ENCODE measurements around the gene ZNF274.
"Not testable (repeated sequence)": the region's sequence is repeated elsewhere in the genome, so short reads cannot be mapped to it uniquely, and the experiment has no call there.

Gene ZNF274

DNA sequence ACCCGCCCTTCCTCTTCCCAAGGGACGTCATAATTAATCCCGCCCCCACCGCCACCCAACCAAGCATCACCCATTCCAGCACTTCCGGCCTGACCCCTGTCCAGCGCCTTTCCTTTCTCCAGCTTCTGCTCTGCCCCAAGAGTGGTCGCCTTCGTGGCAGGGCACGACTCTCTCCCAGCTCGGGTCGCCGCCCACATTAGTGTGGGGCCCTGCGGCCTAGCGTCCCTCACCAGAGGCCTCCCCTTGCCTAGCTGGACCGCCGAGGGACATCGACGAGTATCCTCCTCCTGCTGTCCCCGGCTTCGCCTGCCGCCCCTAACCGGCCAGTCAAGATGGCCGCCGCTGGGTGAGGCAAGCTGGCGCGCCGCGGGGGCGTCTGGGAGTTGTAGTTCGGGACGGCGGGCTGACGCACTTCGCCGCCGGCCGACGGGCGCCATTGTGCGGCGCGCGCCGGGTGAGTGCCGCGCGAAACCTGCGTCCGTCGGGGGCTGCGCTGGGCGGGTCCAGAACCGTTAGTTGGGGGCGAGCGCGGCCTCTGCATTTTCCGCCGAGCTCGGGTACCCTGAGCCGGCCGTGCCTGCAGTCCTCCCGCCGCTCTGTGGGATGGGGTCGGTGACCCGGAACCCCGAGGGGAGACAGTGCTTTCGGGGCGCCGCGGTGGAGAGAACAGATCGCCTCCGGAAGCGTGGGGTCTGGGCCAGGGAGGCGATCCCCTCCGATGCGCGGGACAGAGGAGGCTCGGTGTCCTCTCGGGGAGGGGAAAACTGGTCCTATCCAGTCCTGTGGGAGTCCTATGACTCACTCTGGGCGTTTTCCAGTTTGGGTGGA is at the start of gene ZNF274:
ZNF274 (plus strand) TSS at position 73 of the 828 bp plus-strand sequence. CDS start 905 bp downstream, outside the sequence.
- DNase-seq (ENCODE audit: low spot score) = peak; percentile 91

DNA sequence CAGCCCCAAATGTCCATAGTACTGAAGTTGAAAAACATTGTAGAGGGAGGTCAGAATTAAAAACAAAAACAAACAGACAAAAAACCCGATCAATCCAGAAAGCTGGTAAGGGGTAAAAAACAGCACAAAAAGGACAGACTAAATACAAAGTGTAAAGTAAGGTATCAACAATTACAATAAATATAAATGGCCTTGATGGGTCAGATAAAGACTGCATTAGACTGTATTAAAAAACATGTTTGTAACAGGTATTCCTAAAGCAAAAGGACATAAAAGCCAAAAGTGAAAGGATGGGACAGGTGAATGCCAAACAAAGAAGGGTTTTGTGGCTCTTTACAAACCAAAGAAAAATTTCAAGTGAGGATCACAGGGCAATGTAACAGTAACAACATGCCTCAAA is 48.6 kb upstream of the ZNF274 start:
- no peak for DNase-seq (ENCODE audit: low spot score)

DNA sequence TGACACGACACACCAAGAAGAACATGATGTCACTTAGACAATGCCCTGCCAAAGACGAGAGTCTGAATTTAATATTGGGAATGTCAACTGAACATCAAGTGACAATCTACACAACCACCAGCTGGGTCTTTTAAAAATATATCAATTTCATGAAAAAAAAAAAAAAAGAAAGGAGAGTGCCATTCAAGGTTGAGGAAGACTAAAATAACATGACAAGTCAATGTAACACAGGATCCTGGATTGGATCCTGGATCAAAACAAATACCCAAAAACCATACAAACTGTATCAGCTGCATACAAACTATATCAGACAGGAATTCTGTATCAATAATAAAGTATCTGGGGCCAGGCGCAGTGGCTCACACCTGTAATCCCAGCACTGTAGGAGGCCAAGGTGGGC is 37.0 kb upstream of the ZNF274 start:
- DNase-seq (ENCODE audit: low spot score) = no peak

DNA sequence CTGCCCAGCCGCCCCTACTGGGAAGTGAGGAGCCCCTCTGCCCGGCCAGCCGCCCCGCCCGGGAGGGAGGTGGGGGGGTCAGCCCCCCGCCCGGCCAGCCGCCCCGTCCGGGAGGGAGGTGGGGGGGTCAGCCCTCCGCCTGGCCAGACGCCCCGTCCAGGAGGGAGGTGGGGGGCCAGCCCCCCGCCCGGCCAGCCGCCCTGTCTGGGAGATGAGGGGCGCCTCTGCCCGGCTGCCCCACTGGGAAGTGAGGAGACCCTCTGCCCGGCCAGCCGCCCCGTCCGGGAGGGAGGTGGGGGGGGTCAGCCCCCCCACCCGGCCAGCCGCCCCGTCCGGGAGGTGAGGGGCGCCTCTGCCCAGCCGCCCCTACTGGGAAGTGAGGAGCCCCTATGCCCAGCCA is 35.4 kb upstream of the ZNF274 start:
- DNase-seq (ENCODE audit: low spot score) = not testable (repeated sequence)

DNA sequence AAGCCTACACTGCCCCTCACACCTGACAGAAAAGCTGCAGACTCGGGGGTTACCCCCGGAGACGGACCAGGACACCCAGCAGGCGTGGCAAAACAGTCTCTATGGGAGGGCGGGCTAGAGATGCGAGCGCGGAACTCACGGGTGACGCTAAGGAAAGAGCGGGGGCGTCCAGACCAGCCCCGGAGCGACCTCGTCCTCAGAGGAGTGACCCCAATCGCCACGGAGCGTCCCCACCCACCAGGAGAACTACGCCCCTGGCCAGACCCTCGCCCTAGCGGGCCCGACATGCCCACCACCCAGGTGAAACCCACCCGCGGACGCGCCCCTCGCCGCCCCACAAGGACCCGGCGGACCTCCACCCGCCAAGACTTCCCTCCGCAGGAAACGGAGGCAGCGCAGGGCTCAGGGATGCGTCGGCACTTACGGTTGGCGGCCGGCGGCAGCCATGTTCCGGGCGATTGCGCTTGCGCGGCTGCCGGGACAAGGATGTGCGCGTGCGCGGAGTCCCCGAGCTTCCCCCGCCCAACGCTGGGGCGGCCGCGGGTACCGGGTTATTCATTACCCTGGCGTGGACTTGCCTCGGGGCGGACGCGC is 32.4 kb upstream of the ZNF274 start, which contains the start of gene ZNF329:
ZNF329 (minus strand) TSS at position 462 of the 594 bp plus-strand sequence. CDS start 21,286 bp downstream, outside the sequence.
- peak; percentile 89 for DNase-seq (ENCODE audit: low spot score)

DNA sequence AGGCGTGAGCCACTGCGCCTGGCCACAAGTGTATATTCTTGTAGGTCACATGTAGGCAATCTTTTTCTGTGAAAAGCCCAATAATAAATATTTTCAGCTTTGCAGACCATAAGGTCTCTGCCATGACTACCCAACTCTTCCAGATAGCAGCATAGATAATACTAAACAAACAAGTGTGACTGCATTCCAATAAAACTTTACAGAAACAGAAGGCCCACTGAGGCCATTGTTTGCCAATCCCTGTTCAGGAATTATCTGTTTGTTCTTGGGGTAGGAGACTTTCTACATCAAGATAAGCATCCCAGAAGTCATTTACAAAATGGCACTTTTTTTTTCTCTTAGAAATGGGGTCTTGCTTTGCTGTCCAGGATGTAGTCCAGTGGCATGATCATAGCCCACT is 29.5 kb upstream of the ZNF274 start:
- no peak for DNase-seq (ENCODE audit: low spot score)

DNA sequence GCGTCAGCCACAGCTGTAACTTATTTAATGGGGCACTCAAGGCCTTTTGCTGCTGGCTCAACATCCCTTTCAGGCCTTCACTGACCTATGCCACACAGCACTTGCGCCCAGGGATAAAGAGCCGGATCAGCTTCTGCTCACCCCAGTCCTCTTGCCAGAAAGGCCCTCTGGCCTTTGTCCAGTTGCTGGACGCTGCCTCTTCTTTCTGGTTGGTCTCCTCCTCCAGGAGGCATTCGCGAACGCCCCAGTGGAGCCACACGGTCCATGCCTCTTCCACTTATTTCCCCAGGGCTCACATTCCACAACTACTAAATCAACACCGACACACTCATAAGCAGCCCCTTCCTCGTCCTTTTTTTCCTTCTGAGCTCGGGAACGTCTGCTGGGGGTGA is 28.6 kb upstream of the ZNF274 start:
- DNase-seq (ENCODE audit: low spot score) = peak; percentile 66

DNA sequence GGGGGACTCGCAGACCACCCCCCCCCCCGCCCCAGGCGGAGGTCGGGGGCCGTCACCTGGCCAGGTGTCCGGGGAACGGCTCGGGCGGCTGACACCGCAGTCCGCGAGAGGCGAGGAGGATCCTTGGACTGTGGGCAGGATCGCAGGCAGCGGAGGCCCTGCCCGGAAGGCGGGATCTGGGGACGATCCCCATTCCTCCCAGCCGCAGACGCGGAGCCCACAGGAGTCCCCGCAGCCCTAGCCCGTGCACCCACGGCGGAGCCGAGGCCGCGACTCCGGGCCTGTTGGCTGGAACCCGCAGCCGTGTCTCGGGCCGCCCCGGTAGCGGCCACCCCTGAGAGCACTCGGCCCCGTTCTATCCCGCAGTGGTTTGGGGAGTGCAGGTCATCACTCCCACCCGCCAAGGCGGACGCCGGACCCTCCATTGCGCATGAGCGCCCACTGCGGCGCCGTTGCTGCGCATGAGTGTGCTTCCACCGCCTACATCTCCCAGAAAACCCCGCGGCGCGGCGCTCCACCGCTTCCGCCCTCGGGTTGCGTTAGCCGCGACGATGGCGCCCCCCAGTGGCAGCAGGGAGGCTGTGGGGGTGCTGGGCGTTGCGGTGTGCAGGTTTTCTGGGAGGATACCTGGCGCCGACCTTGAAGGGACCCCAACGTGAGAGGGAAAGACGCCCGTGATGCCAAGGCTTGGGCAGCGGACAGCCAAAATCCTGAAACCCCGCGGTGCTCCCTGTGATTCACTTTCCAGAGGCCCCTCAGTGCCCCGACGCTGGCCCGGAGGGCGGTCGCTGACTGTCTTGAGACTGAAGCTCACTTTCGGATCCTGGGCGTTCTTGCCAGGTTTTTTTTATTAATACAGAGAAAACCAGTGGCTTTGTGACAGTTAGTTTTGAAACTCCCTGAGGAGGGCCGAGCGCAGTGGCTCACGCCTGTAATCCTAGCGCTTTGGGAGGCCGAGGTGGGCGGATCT is 27.9 kb upstream of the ZNF274 start:
- peak; percentile 94 for DNase-seq (ENCODE audit: low spot score)

DNA sequence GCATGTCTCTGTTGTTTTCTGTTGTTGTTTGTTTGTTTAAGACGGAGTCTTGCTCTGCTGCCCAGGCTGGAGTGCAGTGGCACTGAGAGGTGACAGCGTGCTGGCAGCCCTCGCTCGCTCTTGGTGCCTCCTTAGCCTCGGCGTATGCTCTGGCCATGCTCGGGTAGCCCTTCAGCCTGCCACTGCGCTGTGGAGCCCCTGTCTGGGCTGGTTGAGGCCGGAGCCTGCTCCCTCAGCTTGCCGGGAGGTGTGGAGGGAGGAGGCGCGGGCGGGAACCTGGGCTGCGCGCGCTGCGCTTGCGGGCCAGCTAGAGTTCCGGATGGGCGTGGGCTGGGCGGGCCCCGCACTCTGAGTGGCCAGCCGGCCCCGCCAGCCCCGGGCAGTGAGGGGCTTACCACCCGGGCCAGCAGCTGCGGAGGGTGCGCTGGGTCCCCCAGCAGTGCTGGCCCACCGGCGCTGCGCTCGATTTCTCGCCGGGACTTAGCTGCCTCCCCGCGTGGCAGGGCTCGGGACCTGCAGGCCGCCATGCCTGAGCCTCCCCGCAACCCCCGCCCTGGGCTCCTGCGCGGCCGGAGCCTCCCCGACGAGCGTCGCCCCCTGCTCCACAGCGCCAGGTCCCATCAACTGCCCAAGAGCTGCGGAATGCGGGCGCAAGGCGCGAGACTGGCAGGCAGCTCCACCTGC is 25.7 kb upstream of the ZNF274 start:
- DNase-seq (ENCODE audit: low spot score) = no peak

DNA sequence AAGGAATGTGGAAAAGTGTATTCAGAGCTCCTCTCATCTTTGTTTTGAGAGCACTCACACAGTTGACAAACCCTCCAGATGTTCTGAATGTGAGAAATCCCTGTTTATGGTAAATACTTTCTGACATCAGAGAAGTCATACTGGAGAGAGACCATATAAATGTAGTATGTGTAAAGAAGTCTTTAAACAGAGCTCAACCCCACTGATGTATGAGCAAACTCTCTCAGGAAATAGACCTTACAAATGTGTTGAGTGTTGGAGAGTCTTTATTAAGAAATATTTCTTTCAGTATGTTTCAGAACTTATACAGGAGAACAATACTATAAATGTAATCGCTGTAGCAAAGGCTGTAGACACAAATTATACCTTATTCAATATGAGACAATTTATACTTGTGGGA is 16.6 kb upstream of the ZNF274 start:
- no peak for DNase-seq (ENCODE audit: low spot score)

DNA sequence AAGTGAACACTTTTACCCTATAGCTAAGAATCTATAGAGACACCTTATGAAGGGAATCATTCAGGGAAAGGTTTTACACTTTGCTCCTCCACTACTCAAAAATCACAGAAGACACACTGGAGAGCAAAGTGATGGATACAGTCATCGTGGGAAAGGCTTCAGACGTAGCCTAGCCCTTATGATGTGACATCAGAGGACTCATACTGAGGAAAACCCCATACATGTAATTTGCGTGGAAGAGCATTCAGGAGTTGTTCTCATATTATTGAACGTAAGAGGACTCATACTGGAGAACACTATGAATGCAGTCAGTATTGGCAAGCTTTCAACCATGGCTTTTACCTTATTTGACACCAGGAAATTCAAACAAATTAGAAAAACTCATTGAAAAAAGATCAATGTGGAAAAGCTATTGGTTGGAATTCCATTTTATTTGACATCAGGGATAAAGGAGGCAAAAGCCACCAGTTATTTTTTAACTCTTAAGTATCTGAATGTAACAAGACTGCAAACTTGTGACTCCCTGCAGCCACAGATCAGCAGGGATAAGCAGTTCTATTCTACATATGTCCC is 16.1 kb upstream of the ZNF274 start:
- DNase-seq (ENCODE audit: low spot score) = no peak

DNA sequence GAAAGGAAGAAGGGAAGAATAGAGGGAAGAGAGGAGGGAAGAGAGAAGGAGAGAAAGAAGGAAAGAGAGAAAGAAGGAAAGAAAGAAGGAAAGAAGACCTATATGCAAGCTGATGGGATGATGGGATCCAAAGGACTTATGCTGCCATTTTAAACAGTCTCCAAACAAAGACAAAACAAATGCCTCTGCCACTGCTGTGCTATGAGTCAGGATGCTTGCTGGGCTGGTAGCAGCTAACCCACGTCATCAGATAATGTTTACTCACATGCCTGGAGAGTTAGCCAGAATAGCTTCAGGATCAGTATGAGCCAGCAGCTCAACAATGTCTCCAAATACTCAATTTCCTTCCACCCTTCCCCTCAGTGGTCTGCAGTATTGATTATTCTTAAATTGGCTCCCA is 12.0 kb upstream of the ZNF274 start:
- peak; percentile 27 for DNase-seq (ENCODE audit: low spot score)

DNA sequence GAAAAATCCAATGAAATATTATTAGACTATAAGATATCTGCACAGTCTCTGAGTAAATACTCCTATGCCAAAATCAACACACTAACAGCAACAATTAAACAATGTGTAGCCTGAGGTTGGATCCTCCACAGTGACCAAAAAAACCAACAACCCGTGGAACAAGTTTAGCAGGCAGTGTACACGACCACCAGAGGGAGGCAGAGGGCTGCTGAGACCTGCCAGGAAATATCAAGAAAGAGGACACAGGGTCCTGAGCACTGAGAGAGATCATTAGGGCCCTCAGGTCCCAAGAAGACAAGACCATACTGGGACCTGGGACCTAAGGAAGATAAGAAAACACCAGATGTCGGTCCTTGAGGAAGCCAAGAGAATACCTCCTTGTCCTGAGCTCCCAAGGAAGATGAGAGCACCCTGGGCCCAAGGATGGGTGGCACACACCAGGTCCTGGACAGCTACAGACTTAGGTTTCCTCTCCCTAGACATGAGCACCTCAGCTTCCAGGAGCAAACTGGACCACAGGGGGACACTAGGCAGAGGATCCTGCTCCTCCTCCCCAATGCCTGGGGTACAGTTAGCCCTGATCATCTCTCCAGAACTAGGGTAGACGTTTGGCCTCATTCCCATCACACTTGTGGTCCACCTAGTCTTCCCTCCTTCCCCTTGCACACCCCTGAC is 822 bp upstream of the ZNF274 start:
- DNase-seq (ENCODE audit: low spot score) = peak; percentile 31

DNA sequence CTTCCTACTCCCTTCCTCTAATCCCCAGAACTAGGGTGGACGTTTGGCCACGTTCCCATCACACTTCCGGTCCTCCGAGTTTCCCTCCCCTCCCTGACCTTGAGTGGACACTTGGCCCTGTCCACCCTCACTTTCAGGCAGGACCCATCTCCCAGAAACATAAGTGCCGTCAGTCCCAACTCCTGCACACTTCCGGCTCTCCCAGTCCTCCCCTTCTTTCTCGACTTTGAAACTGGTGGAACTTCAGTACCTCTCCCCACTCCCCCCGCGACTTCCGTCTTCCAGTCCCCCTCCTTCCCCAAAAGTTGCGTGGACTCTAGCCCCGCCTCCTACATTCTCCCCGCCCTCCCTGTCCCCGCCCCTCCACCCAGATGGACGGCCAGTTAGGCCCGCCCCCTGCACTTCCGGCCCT is 278 bp upstream of the ZNF274 start:
- DNase-seq (ENCODE audit: low spot score) = no peak

DNA sequence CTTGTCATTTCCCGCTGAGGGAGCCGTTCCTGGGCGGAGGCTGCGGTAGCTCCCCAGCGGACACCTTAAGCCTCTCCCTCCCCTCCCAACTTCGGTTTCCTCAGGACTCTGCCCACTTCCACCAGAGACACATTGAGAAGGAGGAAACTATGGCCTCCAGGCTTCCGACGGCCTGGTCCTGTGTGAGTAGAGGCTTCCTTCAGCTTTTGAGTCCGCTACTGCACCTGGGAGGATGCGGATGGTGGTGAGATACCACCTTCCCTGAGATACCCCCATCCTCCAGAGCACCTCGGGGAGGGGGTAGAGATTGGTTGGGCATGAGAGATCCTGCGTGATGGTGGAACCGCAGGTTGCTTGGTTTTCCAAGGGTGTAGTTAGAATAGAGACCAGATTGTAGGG is 955 bp downstream of the ZNF274 start:
- no peak for DNase-seq (ENCODE audit: low spot score)

DNA sequence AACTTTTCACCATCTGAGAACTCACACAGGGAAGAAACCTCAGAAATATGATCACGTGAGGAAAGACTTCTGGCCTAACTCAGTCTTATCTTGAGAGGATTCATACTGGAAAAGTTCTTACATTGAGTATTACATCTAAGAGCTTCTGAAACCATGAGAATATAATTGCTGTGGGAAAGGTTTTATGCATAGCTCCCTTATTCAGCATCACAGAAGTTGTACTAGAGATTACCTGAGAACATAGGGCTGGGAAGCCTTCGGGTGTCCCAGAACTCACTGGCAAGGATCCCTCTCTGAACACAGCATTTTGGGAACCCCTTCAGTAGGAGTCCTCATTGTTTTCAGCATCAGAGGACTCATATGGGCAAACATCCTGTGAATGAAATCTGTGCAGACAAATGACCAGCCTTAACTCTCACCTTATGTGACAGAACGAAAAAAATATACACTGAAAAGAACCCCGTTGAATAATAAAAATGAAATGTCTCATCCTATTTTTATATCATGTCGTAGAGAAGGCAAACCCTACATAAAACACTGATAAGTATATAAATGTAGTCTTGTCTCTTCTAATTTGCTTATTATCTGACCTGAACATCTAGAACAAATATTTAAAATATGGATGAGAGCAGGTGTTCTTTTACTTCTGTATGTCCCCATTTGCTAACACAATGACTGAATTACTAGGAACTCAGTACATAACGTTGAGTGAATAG is 14.2 kb downstream of the ZNF274 start:
- DNase-seq (ENCODE audit: low spot score) = peak; percentile 29

DNA sequence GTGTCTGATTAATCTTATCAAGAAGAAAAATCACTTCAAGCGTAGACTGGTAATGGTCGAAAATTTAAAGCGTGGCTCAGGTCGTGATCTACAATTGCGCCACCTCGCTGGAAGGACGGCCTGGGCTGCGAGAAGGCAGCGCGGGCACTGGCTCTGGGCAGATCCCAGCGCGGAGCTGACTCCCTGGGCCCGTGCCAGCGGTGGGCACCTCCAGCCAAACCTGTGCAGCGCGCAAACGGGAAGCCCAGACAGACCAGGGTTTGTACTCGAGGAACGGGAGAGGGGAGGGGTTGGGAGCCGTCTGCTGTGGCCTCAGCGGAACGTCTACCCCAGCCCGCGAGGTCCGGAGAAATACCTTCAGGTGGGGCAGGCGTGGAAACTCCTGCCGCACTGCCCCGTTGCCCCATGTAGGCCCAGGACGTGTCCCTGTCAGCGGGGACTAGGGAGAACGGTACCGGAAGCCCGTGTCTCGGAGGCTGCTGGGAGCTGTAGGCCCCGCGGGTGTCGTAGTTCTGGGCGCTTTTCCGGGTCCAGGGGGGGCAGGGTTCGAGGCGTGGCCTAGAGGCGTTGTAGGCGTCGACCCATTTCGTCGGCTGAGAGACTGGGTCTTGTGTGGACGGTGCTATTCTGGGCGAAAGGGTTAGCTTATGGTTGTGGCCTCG is 21.1 kb downstream of the ZNF274 start:
- no peak for DNase-seq (ENCODE audit: low spot score)

DNA sequence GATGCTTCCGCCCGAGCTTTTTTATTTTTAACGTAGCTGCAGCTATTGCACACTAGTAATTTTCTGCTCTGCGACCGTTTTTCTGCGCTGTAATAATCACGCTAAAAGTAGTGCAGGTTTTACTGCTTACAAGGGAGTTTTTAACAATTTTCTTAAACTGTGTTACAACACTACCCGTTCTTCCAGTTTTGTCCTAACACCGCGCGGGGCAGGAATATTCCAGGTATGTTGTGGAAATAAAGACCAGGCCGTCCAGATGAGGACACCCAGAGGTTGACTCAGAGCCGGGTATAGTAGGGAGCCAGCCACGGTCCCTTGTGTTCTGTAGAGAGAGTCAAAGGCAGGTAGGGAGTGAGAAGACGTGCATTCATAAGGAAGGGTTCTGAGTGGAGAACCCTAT is 21.7 kb downstream of the ZNF274 start:
- no peak for DNase-seq (ENCODE audit: low spot score)

DNA sequence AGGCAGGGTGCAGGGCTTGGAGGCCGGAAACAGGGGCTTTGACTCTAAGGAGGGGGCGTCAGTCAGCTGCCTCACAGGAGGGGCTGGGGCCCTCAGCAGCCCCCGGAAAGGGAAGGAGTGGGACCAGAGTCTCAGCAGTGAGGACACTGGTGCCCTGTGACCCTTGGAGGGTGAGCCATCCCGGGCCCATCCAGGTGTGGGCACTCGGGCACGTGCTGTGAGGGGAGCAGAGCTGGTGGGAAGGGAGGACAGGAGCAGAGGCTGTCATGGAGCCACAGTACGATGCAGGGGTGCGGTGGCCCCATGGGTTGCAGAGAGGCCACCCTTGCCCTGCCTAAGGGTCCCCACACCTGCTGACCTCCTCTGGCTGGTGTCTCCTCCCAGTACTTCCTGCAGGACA is 26.7 kb downstream of the ZNF274 start:
- DNase-seq (ENCODE audit: low spot score) = no peak

Measured in kidney tubule cell (primary cell).